GM19372 (cell line): ENCODE results near the gene CDH4.
"Not testable (repeated sequence)": the region's sequence is repeated elsewhere in the genome, so short reads cannot be mapped to it uniquely, and the experiment has no call there.

ENCODE experiments used
- ATAC-seq: cut with Tn5 transposase; IDR thresholded peaks from one replicate; pipeline ENCODE4 v1.9.1; 2021; ENCODE audit warnings: mild to moderate bottlenecking, low read depth, moderate library complexity; ENCODE audit not compliant: unreplicated experiment

Gene CDH4

GRCh38 chr20:61477451-61477861 lies 225.4 kb downstream of the CDH4 start:
- ATAC-seq, result no peak

- no peak for ATAC-seq
Measured at GRCh38 chr20:61478094-61478493, 226.0 kb downstream of the CDH4 start.

GRCh38 chr20:61478611-61479305 lies 226.7 kb downstream of the CDH4 start:
- ATAC-seq, result no peak

- ATAC-seq, result not testable (repeated sequence)
Measured at GRCh38 chr20:61479433-61479832, 227.4 kb downstream of the CDH4 start.

GRCh38 chr20:61480158-61480825 lies 228.2 kb downstream of the CDH4 start:
- no peak for ATAC-seq

GRCh38 chr20:61482056-61482887 lies 230.2 kb downstream of the CDH4 start:
- no peak for ATAC-seq

GRCh38 chr20:61482901-61483300 lies 230.8 kb downstream of the CDH4 start:
- no peak for ATAC-seq

GRCh38 chr20:61483336-61484067 lies 231.4 kb downstream of the CDH4 start:
- ATAC-seq, result no peak

- no peak for ATAC-seq
Measured at GRCh38 chr20:61486198-61486597, 234.1 kb downstream of the CDH4 start.

- ATAC-seq, result no peak
Measured at GRCh38 chr20:61487346-61487996, 235.4 kb downstream of the CDH4 start.

GRCh38 chr20:61487997-61488371 lies 235.9 kb downstream of the CDH4 start:
- no peak for ATAC-seq

- ATAC-seq, result no peak
Measured at GRCh38 chr20:61490721-61491120, 238.7 kb downstream of the CDH4 start.

GRCh38 chr20:61492065-61492464 lies 240.0 kb downstream of the CDH4 start:
- ATAC-seq, result no peak

GRCh38 chr20:61493798-61494305 lies 241.8 kb downstream of the CDH4 start:
- no peak for ATAC-seq

GRCh38 chr20:61494763-61495575 lies 242.9 kb downstream of the CDH4 start:
- ATAC-seq, result no peak

GRCh38 chr20:61497029-61497627 lies 245.1 kb downstream of the CDH4 start:
- no peak for ATAC-seq

GRCh38 chr20:61499859-61500554 lies 247.9 kb downstream of the CDH4 start:
- ATAC-seq, result no peak

- no peak for ATAC-seq
Measured at GRCh38 chr20:61500791-61501321, 248.8 kb downstream of the CDH4 start.
